ENCODE data around the gene MRPL40.

MRPL40 gene

DNA sequence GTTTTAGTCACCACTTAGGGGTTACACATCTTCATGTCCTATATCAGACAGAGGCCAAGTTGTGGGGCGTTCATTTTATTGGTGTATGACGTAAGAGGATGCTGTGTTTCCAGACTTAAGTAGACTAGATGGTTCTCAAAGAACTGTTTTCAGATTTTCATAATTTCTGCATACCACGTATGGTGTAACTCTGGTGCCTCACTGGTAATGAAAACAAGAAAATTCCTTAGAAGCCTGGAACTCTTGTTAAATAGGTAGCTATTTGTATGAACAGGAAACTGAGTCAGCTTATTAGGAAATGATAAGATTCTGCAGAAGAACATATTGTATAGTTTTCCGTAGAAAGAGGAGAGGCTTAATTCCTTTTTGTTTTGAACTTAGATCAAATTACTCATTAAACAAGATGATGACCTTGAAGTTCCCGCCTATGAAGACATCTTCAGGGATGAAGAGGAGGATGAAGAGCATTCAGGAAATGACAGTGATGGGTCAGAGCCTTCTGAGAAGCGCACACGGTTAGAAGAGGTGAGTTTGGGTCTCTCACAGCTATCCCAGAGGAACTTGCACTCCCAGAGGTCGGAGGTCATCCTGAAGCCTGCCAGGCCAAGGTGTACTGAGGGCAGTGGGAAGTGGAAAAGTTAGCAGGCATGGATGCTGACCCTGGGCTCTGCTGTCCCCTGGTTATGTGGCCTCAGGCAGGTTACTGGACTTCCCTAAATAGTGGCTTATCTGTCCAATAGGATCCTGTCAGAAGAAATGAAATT lies 51.3 kb downstream of the MRPL40 start:
- no peak for DNase-seq (ENCODE audit: low spot score)

All from iPS-NIHi11 (cell line).